Activated CD4-positive, alpha-beta T cell treated with anti-CD3 and anti-CD28 coated beads for 1 hour (primary cell): ENCODE measurements around the gene CCDC3.
"Not testable (repeated sequence)": the region's sequence is repeated elsewhere in the genome, so short reads cannot be mapped to it uniquely, and the experiment has no call there.

Experiments used
- DNase-seq: peaks from one replicate; pipeline ENCODE4 v3.0.0-alpha.2; 2020

The CCDC3 gene

GRCh38 chr10:13001041-13001886 lies at the start of gene CCDC3:
Gene CCDC3 (minus strand): TSS chr10:13001713. CDS start chr10:13001570, 143 bp downstream.
- no peak for DNase-seq

- DNase-seq = no peak
Measured at GRCh38 chr10:13051126-13051694, 49.7 kb upstream of the CCDC3 start.

GRCh38 chr10:13049774-13050420 lies 48.4 kb upstream of the CCDC3 start:
- DNase-seq = no peak

GRCh38 chr10:13048762-13049161 lies 47.2 kb upstream of the CCDC3 start:
- DNase-seq = no peak

- no peak for DNase-seq
Measured at GRCh38 chr10:13047529-13048206, 46.2 kb upstream of the CCDC3 start.

GRCh38 chr10:13046851-13047528 lies 45.5 kb upstream of the CCDC3 start:
- no peak for DNase-seq

GRCh38 chr10:13043520-13043919 lies 42.0 kb upstream of the CCDC3 start:
- no peak for DNase-seq

GRCh38 chr10:13039761-13040160 lies 38.2 kb upstream of the CCDC3 start:
- DNase-seq = no peak

GRCh38 chr10:13038391-13038790 lies 36.9 kb upstream of the CCDC3 start:
- no peak for DNase-seq

- no peak for DNase-seq
Measured at GRCh38 chr10:13037832-13038231, 36.3 kb upstream of the CCDC3 start.

GRCh38 chr10:13036841-13037240 lies 35.3 kb upstream of the CCDC3 start:
- DNase-seq = no peak

- DNase-seq = not testable (repeated sequence)
Measured at GRCh38 chr10:13035731-13036130, 34.2 kb upstream of the CCDC3 start.

GRCh38 chr10:13026873-13027272 lies 25.4 kb upstream of the CCDC3 start:
- DNase-seq = no peak

- no peak for DNase-seq
Measured at GRCh38 chr10:13023754-13024153, 22.2 kb upstream of the CCDC3 start.

- DNase-seq = no peak
Measured at GRCh38 chr10:13019280-13019679, 17.8 kb upstream of the CCDC3 start.

- no peak for DNase-seq
Measured at GRCh38 chr10:13018171-13018570, 16.7 kb upstream of the CCDC3 start.

- no peak for DNase-seq
Measured at GRCh38 chr10:13016886-13017285, 15.4 kb upstream of the CCDC3 start.

GRCh38 chr10:13016426-13016825 lies 14.9 kb upstream of the CCDC3 start:
- no peak for DNase-seq

- no peak for DNase-seq
Measured at GRCh38 chr10:13006037-13006436, 4.5 kb upstream of the CCDC3 start.

GRCh38 chr10:13003759-13004158 lies 2.2 kb upstream of the CCDC3 start:
- no peak for DNase-seq

- DNase-seq = no peak
Measured at GRCh38 chr10:13003004-13003403, 1.5 kb upstream of the CCDC3 start.

- DNase-seq = no peak
Measured at GRCh38 chr10:13001887-13002212, 337 bp upstream of the CCDC3 start.

- DNase-seq = no peak
Measured at GRCh38 chr10:13000431-13000830, 1.1 kb downstream of the CCDC3 start.
